Left lung (tissue), 10 donors: ENCODE data around the gene PRSS12. TPM values are rescaled to one million over a fixed set of nuclear protein-coding genes. Genes with fewer than 3 reads are reported as not detected.
A peak's percentile ranks its signal among the peaks of the same experiment; 100 is the strongest.

ENCODE experiments used
- ATAC-seq: fragments of 200-7000 bp; cut with Tn5 transposase; one replicate; pipeline ENCODE4 v1.9.1; 2020; ENCODE audit warnings: moderate library complexity
- DNase-seq, 4 donors: peaks; one replicate each; pipeline ENCODE4 v3.0.0-alpha.2; 2013 to 2020
- H3K27ac ChIP-seq, 2 donors: fragments of 200-600 bp; sonication (generic) in 1 of 2; one replicate each; pipeline versions ENCODE4 v1.5.0 to v1.8.0; 2020 to 2021
- H3K27me3 ChIP-seq, 2 donors: fragments of 200-600 bp; sonication (generic) in 1 of 2; one replicate each; pipeline versions ENCODE4 v1.5.0 to v1.8.0; 2020 to 2021
- H3K36me3 ChIP-seq, 2 donors: fragments of 200-600 bp; sonication (generic) in 1 of 2; one replicate each; pipeline versions ENCODE4 v1.5.0 to v1.8.0; 2020 to 2021
- H3K4me1 ChIP-seq, 2 donors: fragments of 200-600 bp; one replicate each; pipeline ENCODE4 v1.8.0; 2021
- H3K4me3 ChIP-seq, 2 donors: fragments of 200-600 bp; sonication (generic) in 1 of 2; one replicate each; pipeline versions ENCODE4 v1.5.0 to v1.8.0; 2020 to 2021; ENCODE audit warnings: mild to moderate bottlenecking in 1 of 2
- H3K9me3 ChIP-seq, 2 donors: fragments of 200-600 bp; sonication (generic) in 1 of 2; one replicate each; pipeline versions ENCODE4 v1.5.0 to v1.8.0; 2020 to 2021
- CTCF ChIP-seq, 2 donors: fragments of 200-600 bp; sonication (generic) in 1 of 2; IDR thresholded peaks; one replicate each; pipeline versions ENCODE4 v1.5.0 to v1.8.0; 2021; ENCODE audit warnings: antibody characterized with exemption in 2 of 2
- intact Hi-C, 2 donors: fragments of 100-400 bp; cut with DNase I; formaldehyde crosslinking; loops; one replicate each; pipeline versions ENCODE4 v1.11.2 to v1.14.2; 2022
- polyA plus RNA-seq, 6 donors: library from polyadenylated mRNA; unstranded; fragments of 120-200 nt; gene quantifications; one replicate each; pipeline ENCODE4 v1.2.1, GENCODE V29; 2013; ENCODE audit not compliant: insufficient read length in 6 of 6
- total RNA-seq, 2 donors: library from RNA; stranded (reverse); fragmentation: NEBNext Ultra II Directional; extraction: Animal tissue kit (Norgen Biotek cat#: 25700); gene quantifications; one replicate each; pipeline ENCODE4 v1.2.1, GENCODE V29; 2021
- donor health status: DM: no; HTN: yes; CAD: no.
- donor health status: DM: no; HTN: no; CAD: no.

The PRSS12 gene
- total and polyA plus RNA-seq, 8 donors: 3.8 to 49.8 (median 38.8) TPM

DNA sequence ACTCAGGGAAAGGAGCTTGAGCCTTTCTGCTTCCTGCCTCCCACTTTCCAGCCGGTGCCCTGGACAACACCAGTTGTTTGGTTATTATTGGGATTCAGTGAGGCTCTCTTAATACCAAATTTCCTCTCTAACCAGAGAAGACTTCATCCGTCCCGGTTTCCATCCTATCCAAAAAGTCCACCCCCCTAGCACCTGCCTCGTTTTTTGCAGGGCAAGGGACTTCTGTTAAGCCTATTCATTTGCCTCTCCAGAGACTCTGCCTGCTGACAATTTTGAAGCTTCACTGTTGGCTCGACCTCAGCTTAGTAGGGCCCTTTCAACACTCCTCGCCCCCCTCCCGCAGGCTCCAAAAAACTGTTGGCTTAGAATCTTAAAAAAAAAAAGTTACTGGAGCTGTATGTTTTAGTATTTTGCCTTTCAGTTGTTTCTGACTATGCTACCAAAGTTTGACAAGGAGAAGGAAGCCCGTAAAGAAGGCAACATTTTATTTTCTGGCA lies 779 bp upstream of the PRSS12 start:
- peak in 1 of 4 donors; percentile 22 for DNase-seq
- Histone ChIP-seq H3K27ac (no peak overlapping the region), H3K4me1 (peaks cover 0 to 12% of the 10 kb centered on the region in 2 donors), H3K9me3 (no peaks in the 10 kb centered on the region), H3K4me3 (peak overlapping the region in 1 of 2 donors; percentile 48), H3K36me3 (no peaks in the 10 kb centered on the region), H3K27me3 (peaks cover 25 to 63% of the 10 kb centered on the region in 2 donors)
- TF ChIP-seq CTCF (IDR thresholded peaks at IDR 0.05): no peak
- intact Hi-C loops: no loop called here
- ATAC-seq: no peak

DNA sequence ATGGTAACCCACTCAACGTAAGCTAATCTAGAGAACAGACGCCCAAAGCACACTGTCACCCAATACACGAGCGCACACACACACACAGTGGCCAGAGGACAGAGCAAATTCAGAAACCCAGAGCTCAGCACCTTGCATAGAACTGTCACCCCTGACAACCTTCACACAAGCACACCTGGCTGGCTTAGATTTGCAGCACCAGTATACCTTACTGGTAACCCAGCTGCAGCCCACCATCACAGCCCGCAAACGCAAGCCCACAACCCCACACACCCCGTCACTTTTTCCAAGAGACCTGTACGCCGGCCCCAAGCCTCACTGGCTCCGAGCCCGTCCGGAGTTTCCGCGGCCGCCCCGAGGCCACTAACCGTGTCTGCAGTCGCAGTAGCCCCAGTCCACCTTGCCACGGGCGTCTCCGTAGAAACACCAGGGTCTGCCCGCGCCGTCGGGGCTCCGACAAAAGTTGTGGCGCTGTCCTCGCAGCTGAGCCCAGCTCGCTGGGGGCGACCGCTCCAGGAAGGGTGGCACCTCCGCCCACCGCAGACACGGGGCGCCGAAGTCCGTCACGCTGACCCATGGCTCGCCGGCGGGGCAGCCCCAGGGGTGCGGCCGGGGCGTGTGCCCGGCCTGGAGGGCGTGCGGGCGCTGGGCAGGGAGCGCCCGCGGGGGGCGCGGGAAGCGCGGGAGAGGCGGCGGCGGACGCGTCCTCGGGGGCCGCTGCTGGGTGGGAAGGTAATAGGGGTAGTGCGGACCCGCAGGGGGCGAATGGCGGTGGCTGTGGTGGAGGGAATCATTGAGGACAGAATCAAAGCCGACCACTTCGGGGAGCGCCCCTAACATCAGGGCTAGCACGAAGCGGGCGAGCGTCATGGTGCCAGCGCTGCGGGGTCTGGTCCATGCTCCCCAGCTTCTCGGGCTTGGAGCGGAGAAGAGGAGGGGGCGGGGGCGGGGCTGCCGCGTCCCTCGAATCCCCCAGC lies 664 bp downstream of the PRSS12 start:
- H3K9me3 ChIP-seq: no peaks in the 10 kb centered on the region
- H3K36me3 ChIP-seq: no peaks in the 10 kb centered on the region
- ATAC-seq (peak; percentile 70), DNase-seq (peak in 3 of 4 donors; percentile 34 to 79 (median 54))
- no peak for TF ChIP-seq CTCF (IDR thresholded peaks at IDR 0.05)
- peak overlapping the region; percentile 40 to 48 for H3K4me3 ChIP-seq
- H3K27ac ChIP-seq: no peak overlapping the region
- peaks cover 0 to 12% of the 10 kb centered on the region in 2 donors for H3K4me1 ChIP-seq
- H3K27me3 ChIP-seq: peaks cover 25 to 63% of the 10 kb centered on the region in 2 donors
- intact Hi-C loops: no loop called here

DNA sequence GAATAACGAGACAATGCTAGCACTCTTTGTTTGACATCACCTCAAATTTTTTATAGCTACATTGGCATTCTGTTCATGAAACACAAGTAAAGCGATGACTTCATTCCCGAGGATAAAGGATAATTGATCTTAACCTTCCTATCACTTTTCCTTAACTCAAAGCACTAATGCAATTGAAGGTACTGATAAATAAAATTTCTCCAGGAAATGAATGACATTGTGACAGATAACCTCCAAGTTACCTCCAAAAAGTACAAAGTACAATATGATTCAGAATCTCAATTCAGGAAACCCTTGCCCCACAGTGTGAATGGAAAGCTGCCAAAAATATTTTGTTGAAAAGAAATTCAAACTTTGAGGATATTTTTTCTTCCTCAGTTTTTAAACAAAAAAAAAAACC lies 1.8 kb downstream of the PRSS12 start:
- H3K9me3 ChIP-seq: no peaks in the 10 kb centered on the region
- H3K4me1 ChIP-seq: peaks cover 0 to 12% of the 10 kb centered on the region in 2 donors
- DNase-seq (no peak), ATAC-seq (no peak)
- no peak overlapping the region for H3K27ac ChIP-seq
- H3K27me3 ChIP-seq: peaks cover 25 to 63% of the 10 kb centered on the region in 2 donors
- intact Hi-C loops: no loop called here
- no peak for TF ChIP-seq CTCF (IDR thresholded peaks at IDR 0.05)
- H3K36me3 ChIP-seq: no peaks in the 10 kb centered on the region
- H3K4me3 ChIP-seq: no peak overlapping the region

DNA sequence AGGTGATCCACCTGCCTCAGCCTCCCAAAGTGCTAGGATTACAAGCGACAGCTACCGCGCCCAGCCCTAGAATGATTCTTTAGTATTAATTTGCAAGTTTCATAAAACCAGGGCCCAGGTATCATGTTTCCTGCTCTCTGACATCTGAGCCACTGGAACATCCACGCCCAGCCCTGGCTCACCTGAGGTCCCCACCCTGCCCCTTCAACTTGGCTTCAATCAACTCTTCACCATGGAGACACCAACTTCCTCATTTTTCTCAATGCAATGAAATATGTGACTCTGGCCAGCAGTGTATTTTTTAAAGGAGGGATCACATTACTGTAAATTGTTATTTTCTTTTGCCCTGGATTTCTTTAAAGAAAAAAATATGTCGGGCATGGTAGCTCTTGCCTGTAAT lies 3.9 kb downstream of the PRSS12 start:
- intact Hi-C loops: no loop called here
- Histone ChIP-seq H3K27ac (no peak overlapping the region), H3K4me3 (no peak overlapping the region), H3K4me1 (peaks cover 0 to 12% of the 10 kb centered on the region in 2 donors), H3K9me3 (no peaks in the 10 kb centered on the region), H3K27me3 (peaks cover 16 to 43% of the 10 kb centered on the region in 2 donors), H3K36me3 (no peaks in the 10 kb centered on the region)
- DNase-seq (peak in 1 of 4 donors; percentile 66), ATAC-seq (peak; percentile 43)
- no peak for TF ChIP-seq CTCF (IDR thresholded peaks at IDR 0.05)

- TF ChIP-seq CTCF (IDR thresholded peaks at IDR 0.05): no peak
- Histone ChIP-seq H3K9me3 (no peaks in the 10 kb centered on the region), H3K27me3 (peaks cover 3 to 19% of the 10 kb centered on the region in 2 donors), H3K4me3 (no peak overlapping the region), H3K4me1 (no peaks in the 10 kb centered on the region), H3K36me3 (no peaks in the 10 kb centered on the region), H3K27ac (no peak overlapping the region)
- no peak for ATAC-seq
- intact Hi-C loops: no loop called here
- DNase-seq: no peak
These were observed 6.3 kb downstream of the PRSS12 start for GRCh38 chr4:118346495-118346894.
